ENCODE data around the gene HNRNPH3.
"Not testable (repeated sequence)": the region's sequence is repeated elsewhere in the genome, so short reads cannot be mapped to it uniquely, and the experiment has no call there.

HNRNPH3 gene, protein sequence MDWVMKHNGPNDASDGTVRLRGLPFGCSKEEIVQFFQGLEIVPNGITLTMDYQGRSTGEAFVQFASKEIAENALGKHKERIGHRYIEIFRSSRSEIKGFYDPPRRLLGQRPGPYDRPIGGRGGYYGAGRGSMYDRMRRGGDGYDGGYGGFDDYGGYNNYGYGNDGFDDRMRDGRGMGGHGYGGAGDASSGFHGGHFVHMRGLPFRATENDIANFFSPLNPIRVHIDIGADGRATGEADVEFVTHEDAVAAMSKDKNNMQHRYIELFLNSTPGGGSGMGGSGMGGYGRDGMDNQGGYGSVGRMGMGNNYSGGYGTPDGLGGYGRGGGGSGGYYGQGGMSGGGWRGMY

DNA sequence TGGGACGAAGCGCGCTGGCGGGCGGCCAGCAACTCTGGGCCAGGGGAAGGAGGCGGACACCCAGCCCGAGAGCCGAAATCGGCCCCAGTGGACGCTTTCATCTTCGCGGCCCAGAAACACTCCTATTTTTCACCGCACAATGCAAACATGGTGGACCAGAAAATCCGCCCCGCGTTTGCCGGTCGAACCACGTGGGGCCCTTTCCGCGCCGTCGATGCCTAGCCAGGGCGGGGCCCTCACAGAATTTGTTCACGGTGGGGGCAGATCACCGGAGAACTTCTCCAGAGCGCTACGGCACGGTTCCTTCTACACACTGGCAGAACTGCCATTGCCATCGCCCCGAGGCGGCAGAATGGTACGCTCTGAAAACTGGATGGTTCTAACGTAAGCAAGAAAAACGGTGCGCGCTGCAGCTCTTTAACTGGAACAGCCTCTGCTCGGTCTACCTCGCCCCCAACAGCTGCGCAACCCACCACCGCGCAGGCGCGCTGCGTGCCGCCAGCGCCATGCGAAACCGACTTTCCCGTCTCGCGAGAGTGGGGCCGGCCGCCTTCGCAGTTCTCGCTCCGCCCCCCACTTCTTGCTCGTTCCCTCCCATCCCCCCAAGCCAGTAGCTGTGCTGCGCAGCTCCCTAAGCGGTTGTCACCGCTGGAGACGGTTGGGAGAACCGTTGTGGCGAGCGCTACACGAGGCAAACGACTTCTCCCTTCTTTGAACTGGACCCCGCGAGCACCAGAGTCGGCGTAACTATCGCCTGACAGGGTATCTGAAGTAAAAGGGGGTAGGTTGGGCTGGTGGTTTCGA, at the start of gene HNRNPH3:
HNRNPH3 (plus strand) TSS at position 610 of the 804 bp plus-strand sequence. CDS start 5,158 bp downstream, outside the sequence.
- DNase-seq, result peak; percentile 86 to 97

DNA sequence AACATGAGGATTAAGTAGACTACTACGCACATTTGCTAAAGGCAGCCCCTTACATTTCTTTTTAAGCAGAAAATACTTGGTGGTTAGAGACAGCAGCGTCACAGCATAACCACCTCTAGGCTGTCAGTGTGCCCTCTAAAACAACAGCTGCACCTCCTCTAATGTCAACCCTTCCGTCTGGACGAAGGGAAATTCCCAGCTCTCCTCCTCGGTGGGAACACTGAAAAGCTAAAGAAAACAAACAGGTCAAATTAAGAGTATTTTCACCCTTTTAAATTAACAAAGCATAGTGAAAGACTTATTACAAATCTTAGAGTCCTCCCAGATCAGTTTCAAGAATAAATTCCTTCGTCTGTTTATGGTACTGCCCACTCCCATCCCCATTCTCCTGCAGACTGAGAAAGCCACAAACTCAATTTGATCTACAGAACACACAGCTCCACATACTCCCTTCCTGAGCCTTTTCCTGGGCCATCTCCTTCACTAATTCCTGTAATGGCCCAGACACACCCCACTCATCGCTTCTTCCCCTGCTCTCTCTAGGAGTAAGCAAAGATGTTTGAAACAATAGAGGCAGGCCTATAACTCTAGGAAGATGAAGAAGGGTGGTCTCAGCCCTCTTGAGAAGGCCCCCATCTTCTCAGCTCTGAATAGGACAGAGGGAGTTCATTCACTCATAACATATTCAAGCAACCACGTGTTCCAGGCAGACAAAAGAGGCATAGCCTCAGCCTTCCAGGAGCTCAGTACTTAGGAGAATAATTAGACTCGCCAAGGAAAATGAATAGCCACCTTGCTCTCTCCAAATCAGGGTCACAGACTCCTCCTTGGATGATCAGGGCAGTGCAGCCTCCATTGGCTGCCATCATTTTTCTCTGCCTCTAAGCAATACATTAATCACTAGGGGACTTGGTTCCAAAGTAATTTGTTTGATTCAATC, 47.5 kb upstream of the HNRNPH3 start:
- no peak for DNase-seq

DNA sequence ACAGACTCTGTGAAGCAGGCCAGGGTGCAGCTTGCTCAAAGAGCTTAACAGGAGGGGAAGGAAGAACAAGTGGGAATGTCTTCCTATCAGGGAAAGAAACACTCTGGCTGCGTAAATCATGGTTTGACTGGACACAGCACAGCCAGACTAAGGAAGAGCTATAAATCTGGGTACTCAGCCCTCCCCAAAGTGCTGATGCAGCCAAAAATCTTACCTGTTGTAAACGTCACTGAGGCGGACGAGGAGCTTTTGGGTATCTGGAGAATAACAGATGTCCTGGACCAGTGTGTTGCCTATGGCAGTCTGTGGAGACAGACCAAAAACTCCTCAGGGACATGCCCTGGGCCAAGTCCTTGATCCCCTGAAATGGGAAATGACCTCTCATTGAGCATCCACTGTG, 43.1 kb upstream of the HNRNPH3 start:
- no peak for DNase-seq

DNA sequence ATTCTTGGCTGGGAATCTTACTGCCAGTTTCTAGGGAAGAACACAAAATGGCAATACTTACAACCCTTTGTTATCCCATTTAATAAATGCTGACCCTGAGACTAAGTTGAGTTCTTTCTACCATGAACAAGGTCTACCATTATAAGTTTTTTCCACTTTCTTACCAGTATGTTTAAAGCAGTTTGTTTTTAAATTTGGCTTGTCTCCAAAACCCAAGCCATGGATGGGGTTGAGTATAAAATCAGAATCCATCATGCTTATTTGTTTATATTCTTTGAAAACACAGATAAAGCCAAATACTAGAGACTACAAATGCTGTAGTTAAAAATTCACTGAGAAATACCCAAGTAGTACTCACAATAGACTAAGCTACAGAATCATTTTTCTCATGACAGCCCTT, 41.1 kb upstream of the HNRNPH3 start:
- no peak for DNase-seq

DNA sequence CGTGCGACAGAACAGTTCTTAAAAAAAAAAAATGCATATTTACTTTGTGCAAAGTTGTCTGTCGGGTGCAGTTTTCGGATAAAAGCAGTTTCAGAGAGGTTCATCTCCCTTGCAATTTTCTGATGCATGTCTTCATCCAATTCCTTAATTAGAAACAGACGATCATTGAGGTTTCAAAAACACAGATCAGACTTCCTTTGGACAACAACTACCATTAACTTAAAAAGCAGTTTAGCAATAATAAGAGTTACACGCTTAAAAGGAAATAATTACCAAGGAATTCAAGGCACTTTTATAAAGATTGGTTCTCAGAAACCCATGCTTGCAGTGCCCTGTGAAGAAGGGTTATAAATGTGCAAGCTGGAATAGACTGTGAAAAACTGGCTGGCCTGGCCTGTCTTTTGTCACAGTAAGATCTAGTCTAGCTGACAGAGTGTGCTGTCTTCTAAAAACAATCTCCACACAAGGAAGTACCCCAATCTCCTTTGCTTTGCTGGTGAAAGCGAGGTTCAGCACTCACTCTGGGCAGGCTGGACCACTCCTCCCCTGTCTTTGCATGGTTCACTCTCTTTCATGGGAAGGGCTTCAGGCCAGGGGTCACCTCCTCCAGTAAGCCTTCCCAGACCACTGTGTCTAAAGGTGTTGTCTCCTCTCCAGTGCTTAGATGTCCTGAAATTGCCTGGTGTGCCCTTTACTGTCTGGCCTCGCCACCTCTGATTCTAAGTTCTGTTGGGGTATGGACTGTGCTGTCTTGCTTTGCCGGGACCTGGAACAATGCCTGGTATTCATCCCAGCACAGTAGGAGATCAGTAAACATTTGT, 34.8 kb upstream of the HNRNPH3 start:
- DNase-seq, result no peak

DNA sequence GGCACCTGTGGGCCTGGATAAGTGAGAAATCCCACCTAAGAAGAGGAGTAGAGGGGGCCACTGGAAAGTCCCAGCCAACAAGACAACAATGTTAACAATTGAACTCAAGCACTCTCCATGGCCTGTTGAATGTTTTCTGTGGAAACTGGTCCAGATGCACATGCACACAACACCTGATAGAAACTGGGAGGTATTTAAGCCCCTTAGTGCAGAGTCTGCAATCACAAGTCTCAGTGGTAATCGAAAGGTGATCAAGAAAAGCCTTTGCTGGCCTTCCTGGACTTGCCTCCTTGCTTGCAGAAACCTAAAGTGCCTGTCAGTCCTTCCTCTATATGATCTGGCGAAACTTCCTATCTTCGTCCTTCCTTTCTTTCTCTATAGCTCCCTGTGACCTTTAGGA, 30.6 kb upstream of the HNRNPH3 start:
- DNase-seq, result no peak

DNA sequence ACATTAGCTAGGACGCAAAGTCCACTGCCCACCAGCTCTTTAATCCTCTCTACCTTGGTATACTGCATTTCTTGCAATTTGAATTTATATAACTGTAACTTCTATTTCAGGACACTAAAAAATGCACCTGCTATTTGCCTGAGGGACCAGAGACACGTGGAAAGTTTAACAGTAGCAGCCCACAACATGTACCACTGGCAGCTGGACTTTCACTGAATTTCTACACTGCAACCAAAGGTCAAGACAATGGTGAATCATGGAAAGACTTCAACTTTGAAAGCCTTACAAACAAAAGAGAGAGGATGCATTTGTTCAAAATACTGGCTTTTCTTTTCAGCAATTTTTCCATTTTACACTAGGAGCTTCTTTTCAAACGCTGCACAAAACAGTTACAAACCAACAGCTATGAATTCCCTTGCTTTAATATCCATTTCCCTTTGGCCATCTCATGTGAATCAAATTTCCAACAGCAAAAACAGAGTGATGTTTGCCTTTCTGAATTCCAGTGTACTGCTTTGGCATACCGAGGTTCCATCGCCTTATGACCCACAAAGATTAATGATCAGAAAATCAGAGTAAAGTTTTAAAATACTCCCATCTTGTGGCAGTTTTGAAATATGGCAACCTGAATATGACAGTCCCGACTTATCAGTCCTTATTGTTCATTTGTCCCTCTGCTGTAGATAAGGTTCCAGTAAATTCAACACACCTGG, 29.9 kb upstream of the HNRNPH3 start:
- DNase-seq, result peak; percentile 1 to 44

DNA sequence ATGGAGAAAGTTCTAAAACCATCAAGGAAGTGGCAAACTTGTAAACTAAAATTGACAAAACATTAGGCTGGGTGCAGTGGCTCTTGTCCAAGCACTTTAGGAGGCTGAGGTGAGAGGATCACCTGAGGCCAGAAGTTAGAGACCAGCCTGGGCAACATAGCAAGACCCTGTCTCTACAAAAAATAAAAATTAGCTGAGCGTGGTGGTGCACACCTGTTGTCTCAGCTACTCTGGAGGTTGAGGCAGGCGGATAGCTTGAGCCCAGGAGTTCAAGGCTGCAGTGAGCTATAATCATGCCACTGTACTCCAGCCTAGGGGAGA, 29.4 kb upstream of the HNRNPH3 start:
- DNase-seq, result no peak

DNA sequence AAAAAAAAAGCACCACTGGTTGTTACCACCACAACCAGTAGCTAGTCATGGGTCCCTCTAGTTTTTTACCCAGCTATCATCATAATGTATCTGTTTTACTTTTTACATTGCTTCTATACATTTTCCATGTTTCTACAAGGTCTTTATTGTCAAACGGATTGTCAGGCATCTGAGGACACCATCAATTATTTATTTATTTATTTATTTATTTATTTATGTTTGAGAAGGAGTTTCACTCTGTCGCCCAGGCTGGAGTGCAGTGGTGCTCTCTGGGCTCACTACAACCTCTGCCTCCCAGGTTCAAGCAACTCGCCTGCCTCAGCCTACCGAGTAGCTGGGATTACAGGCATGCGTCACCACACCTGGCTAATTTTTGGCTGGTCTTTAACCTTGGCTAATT, 29.0 kb upstream of the HNRNPH3 start:
- no peak for DNase-seq

DNA sequence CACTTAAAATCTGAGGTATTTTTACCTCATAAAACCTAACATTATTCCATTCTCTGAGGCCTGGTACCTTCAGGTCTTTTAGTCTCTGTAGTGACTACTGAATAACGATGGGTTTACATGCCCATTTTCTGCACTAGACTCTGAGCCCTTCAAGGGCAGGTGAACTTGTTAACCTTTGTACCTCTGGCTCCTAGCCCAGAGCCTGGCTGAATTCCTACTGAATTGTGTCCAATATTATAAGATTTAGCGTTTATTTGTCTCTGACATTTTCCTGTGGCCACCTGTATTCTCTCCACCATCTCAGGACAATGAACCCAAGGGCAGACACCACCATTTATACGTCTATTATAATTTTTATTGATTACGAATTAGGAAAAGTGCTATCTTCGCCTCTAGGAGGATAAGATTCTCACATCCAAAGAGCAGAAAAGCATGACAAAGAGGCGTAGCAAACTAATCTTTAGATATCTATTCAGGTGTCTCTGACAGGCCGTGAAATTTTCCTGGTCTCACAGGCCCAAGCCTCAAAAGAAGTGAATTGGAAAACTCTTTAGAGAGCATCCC, 27.9 kb upstream of the HNRNPH3 start:
- DNase-seq, result no peak

DNA sequence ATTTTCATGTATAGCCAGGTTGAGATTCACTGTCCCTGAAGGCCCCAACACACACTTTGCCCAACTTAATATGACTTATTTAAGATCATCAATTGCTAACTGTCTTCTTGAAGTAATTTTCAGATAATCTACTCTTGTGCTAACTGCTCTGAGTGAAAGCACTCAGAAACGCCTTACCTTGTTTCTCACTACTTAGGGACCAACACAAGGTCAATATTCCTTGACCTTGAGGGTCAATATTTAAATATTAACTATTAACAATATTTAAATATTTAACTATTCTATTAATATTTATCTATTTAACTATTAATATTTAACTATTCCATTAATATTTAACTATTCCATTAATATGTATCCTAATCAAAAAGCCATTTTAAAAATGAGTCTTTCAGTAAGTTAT, 26.0 kb upstream of the HNRNPH3 start:
- no peak for DNase-seq

DNA sequence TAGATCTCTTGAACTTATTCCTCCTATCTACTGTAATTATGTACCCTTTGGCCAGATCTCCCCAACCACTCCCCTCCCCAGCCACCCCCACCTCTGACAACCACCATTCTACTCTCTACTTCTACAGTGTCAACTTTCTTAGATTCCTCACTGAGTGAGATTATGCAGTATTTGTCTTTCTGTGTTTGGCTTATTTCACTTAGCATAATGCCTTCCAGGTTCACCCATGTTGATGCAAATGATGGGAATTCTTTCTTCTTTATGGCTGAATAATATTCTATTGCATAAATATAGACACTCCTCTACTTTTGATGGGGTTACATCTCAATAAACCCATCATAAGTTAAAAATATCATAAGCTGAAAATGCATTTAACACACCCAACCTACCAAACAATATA, 21.3 kb upstream of the HNRNPH3 start:
- DNase-seq, result no peak

DNA sequence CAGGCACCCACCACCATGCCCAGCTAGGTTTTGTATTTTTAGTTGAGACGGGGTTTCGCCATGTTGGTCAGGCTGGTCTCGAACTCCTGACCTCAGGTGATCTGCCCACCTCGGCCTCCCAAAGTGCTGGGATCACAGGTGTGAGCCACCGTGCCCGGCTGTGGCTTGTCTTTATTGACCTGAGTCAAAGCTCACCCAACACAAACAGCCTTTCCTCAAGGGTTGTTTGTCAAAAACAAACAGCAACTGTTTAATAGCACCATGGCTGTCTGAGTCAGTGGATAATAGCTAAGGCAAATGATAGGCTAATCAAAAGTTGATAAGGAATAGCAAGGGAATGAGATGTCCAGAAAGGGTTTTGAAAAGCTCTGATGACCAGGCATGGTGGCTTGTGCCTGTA, 16.9 kb upstream of the HNRNPH3 start:
- not testable (repeated sequence) for DNase-seq

DNA sequence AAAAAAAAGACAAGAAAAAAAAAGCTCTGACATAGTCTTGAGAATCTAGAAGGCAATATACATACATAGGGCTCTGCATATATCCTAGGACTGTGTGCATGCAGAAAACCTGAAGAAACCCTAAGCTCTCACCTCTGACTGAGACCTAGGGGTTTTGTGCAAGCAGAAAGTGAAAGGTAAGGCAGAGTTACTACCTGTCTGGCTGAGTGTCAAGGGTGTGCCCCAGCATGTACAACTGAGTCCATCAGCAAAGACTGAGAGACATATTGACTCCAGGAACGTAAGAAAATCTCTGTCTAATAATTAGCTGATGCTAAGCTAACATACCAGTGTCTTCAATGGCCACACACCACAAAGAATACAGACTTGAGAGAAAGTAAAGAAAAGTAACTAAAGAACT, 16.3 kb upstream of the HNRNPH3 start:
- DNase-seq, result no peak

DNA sequence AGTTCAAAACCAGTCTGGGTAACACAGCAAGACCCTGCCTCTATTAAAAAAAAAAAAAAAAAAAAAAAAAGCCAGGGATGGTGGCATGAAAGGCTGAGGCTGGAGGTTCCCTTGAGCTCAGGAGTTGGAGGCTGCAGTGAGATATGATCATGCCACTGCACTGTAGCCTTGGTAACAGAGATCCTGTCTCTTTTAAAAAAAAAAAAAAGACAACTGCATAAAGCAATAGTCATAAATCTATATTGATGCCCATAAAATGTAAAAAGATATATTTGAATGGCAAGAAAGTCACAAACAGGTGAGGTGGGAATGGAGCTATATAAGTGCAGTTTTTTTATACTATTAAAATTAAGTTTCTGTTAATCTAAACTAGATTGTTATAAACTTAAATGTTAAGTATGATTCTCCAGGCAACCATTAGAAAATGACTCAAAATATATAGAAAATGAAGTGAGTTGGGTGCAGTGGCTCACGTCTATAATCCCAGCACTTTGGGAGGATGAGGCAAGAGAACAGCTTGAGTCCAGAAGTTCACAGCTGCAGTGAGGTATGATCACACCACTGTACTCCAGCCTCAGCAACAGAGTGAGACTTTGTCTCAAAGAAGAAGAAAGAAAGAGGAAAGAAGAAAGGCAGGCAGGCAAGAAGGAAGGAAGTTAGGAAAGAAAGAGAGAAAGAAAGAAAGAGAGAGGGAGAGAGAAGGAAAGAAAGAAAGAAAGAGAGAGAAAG, 13.4 kb upstream of the HNRNPH3 start:
- no peak for DNase-seq

DNA sequence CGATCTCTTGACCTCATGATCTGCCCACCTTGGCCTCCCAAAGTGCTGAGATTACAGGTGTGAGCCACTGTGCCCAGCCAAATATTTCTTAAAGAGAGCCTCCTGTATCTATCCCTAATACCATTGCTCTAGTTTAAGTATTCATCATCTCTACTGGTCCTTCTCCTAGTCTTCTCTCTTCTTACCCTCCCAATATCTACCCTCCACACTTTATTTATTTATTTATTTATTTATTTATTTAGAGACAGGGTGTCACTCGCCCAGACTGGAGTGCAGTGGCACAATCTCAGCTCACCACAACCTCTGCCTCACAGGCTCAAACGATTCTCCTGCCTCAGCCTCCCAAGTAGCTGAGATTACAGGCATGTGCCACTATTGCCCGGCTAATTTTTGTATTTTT, 7.5 kb upstream of the HNRNPH3 start:
- DNase-seq, result not testable (repeated sequence)

DNA sequence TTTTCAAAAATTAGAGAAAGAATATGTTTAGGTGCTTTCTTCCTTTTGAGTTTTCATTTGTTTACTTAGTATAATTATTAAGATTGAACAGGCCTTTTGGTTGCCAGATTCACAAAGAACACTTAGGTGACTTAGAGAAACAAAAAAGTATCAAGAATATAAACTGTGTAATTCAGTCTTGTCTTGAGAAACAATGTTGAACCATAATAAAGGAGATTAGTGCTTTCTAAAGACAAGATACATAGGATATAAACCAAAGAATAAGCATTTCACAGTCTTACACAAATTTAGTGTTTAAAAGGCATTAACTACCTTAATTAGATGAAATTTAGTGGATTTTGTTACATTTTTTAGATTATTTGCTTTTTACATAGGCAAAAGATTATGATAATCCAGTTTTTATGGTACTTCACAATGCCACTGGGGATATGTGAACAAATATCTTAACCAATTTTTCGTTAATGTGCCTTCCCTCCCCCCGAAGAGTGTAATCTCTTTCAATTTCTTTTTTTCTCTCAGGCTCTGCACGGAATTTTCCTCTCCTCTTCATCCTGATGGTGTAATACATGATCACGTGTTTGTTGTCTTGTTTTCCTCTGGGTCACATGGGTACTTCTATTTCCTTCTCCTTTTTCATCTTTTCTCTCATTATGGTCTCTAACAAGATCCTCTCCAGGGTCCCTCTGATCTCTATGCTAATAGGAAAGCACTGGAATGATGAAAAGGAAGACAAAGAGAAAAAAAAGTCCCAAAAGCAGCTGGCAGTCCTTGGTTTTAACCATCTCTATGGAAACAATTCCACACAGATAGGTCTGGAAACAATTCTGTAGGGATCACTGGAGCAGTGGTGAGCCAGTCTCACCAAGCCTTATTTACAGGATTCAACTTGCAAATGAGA, 3.7 kb upstream of the HNRNPH3 start:
- DNase-seq, result no peak

DNA sequence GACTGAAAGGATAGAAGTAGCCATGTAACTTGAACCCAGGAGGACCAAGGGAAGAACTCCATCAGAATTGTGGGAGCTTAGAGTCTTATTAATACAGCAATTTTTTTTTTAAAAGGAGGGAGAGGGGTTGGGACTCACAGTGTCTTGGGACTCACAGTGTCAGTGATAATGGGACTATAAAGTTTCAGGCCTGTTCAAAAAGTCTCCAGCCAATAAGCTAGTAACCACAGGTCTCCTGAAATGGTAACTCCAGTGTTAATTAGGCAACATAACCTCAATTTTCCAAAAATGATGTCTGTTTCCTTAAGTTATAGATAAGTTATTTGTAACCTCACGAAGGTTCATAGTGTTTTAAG, 2.4 kb upstream of the HNRNPH3 start:
- DNase-seq, result no peak

DNA sequence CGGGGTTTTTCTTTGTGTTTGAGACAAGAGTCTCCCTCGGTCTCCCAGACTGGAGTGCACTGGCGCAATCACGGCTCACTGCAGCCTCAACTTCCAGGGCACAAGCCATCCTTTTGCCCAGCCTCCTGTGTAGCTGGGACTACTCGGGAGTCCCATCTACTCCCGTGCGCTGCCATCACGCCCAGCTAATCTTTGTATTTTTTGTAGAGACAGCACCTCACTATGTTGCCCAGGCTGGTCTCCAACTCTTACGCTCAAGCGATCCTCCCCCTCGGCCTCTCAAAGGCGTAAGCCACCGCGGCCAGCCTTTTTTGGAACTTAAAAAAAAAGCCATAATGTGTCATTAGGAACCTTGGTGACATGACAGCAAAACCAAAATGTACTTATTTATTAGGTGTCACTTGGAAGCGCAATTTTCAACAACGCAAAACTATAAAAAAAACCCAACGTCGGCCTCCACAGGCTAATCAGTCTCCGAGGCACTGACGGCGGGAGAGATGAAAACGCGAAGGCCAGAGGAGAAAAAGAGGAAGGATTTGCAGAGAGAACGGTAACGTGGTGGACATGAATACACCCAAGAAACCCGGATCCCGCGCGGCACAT, 911 bp upstream of the HNRNPH3 start:
- no peak for DNase-seq

All from NCI-H526 (cell line).